D721Med (cell line): ENCODE data around the gene SERPINI1.

Experiments used
- DNase-seq: peaks from one replicate; pipeline ENCODE4 v3.0.0; 2011; ENCODE audit warnings: low spot score; ENCODE audit not compliant: insufficient read length
- FAIRE-seq: peaks from 2 replicates; lab custom pipeline; 2011; peaks lifted over from hg19 to GRCh38; lab: Jason Lieb, UNC
- TF ChIP-seq, protein P1 (sequence below): IDR thresholded peaks from 2 replicates; pipeline ENCODE4 v1.5.1; 2012; ENCODE audit warnings: mild to moderate bottlenecking, control low read depth; ENCODE audit not compliant: insufficient read depth; ENCODE audit errors: missing control alignments

The SERPINI1 gene

DNA sequence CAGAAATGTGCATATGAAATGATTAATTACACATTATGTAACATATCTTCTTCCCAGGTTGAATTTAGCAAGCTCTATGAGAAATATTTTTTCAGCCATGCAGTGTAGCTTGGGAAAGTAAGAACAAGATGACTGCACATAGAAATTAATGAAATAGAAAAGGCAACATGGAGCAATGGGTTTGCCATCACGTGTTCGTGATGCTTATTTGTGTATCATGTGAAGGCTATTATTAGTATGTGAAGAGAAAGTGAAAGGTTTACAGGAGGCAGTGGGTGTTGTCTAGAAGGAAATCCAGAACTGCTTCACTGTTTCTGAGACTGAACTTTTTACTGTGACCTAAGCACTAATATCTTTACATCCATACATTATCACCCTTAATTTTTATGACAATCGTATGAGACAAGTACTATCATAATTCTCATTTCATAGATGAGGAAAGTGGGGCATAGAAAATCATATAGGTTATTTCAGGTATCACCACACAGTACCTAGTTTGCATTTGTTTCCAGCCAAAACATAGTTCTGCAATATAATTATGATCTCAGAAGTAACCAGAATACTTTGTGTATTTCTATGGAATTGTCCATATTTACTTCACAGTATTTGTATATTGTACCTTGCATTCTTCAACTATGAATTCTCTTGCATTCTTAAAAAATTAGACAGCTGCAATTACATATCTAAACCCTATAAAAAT lies 14.9 kb downstream of the SERPINI1 start:
- FAIRE-seq (no peak), DNase-seq (no peak)
- TF ChIP-seq, protein P1, sequence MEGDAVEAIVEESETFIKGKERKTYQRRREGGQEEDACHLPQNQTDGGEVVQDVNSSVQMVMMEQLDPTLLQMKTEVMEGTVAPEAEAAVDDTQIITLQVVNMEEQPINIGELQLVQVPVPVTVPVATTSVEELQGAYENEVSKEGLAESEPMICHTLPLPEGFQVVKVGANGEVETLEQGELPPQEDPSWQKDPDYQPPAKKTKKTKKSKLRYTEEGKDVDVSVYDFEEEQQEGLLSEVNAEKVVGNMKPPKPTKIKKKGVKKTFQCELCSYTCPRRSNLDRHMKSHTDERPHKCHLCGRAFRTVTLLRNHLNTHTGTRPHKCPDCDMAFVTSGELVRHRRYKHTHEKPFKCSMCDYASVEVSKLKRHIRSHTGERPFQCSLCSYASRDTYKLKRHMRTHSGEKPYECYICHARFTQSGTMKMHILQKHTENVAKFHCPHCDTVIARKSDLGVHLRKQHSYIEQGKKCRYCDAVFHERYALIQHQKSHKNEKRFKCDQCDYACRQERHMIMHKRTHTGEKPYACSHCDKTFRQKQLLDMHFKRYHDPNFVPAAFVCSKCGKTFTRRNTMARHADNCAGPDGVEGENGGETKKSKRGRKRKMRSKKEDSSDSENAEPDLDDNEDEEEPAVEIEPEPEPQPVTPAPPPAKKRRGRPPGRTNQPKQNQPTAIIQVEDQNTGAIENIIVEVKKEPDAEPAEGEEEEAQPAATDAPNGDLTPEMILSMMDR = no peak

DNA sequence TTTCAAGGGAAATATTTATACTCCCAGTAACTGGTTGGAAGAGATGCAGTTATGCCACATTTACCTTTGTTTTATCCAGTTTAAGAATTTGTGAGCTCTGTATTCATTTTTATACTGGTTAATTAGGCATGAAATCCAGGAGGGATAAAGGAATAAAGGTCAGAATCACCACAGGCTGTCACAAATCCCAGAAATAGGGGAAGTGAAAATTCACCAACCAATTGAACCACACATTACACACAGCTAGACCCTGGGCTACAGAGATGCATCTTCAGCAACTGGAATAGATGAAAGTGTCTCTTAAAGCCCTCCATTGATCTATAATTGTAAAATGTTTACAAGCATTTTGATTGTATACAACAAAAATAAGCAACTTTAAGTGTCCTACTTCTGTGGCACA lies 18.5 kb downstream of the SERPINI1 start:
- FAIRE-seq = no peak
- no peak for DNase-seq
- TF ChIP-seq, protein P1 = no peak

DNA sequence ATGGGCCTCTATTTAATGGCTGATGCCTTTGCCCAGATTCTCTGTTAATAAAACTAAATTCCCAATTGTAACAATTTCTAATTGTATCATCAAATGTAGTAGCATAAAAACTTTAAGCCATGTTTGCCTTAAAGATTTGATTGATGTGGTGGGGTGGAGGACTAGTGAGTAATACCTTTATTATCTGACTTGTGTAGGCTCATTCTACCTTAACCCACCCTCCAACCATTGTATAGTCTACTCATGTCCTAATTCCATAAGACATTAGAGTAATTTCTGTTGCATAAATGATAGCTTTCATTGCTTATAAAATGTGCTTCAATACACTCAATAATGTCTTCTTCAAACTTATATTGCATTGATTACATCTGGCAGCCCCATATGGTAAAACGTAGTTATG lies 25.8 kb downstream of the SERPINI1 start:
- no peak for DNase-seq
- FAIRE-seq = no peak
- TF ChIP-seq, protein P1 = no peak

GRCh38 chr3:167762296-167762695 lies 26.8 kb downstream of the SERPINI1 start:
- FAIRE-seq = no peak
- TF ChIP-seq, protein P1 = no peak
- DNase-seq = no peak

DNA sequence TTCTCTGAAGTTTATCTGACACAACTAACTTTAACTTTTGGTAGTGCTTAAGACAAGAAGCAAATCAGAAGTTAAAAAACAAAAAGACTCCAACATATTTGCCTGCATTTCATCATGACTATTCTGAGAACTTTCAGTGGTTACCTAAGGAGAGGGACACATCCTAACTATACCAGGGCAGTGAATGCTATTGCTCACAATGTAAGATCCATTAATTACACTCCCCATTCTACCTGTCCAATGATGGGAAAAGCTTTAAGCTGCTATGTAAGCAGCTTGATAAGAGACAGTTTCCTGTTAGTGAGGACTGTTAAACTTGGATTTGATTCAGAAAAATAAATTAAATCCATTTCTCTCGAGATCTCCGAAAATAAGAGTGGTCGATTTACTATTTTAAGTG lies 37.5 kb downstream of the SERPINI1 start:
- TF ChIP-seq, protein P1 = no peak
- no peak for DNase-seq
- FAIRE-seq = no peak

DNA sequence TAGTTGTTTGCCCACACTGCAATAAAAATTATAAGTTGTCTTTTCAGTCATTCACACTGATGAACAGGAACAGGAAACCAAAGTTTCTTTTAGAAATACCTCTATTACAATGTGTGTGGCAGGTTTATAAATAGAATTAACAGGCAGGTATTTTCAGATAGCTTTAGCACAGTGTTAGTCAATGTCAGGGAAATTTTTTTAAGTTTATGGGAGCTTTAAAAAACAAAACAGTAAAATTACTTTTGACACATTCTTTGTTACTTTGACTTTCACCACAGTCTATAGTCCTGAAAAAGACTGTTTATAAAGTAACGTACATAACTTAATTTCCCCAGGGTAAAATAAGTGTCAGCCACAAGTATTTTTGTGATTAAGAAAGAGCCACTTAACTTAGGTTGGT lies 38.1 kb downstream of the SERPINI1 start:
- FAIRE-seq (no peak), DNase-seq (no peak)
- TF ChIP-seq, protein P1 = no peak

GRCh38 chr3:167776066-167776685 lies 40.7 kb downstream of the SERPINI1 start:
- TF ChIP-seq, protein P1 = no peak
- FAIRE-seq (no peak), DNase-seq (no peak)
